GM18507 (cell line): Measurements from ENCODE around the gene MYL5.

ENCODE experiments used
- DNase-seq: peaks from one replicate; pipeline ENCODE4 v3.0.0; 2011; ENCODE audit warnings: low read depth; ENCODE audit not compliant: insufficient read length; ENCODE audit errors: extremely low spot score
- FAIRE-seq: peaks from 2 replicates; lab custom pipeline; 2011; peaks lifted over from hg19 to GRCh38; lab: Jason Lieb, UNC

The MYL5 gene

DNA sequence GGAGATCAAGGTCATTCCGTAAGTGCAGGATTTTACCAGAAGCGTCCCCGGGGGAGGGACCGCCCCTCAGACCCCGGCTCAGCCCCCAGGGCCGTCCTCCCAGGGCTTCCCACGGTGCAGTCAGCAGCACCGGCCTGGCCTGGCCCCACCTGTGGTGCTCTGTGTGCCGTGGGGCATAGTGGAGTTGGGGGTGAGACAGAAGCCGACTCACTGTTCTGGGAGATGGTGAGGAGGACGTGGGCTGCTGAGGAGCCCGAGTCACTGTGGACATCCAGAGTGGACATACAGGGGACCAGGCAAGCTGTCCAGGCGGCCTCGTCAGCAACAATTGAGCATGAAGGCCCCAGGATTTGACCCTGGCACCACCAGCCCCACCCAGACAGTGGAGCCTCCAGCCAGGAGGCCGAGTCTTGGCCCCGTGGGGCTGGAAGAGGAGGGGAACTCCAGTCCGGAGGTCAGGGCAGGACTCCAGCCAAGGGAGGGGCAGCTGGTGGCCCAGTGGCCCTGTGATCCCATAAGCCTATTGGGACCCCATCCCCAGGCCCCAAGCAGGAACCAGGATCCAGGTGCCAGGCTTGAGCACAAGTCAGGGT is 19.4 kb upstream of the MYL5 start:
- DNase-seq (no peak), FAIRE-seq (no peak)

GRCh38 chr4:655464-656151 is 18.7 kb upstream of the MYL5 start:
- no peak for FAIRE-seq

DNA sequence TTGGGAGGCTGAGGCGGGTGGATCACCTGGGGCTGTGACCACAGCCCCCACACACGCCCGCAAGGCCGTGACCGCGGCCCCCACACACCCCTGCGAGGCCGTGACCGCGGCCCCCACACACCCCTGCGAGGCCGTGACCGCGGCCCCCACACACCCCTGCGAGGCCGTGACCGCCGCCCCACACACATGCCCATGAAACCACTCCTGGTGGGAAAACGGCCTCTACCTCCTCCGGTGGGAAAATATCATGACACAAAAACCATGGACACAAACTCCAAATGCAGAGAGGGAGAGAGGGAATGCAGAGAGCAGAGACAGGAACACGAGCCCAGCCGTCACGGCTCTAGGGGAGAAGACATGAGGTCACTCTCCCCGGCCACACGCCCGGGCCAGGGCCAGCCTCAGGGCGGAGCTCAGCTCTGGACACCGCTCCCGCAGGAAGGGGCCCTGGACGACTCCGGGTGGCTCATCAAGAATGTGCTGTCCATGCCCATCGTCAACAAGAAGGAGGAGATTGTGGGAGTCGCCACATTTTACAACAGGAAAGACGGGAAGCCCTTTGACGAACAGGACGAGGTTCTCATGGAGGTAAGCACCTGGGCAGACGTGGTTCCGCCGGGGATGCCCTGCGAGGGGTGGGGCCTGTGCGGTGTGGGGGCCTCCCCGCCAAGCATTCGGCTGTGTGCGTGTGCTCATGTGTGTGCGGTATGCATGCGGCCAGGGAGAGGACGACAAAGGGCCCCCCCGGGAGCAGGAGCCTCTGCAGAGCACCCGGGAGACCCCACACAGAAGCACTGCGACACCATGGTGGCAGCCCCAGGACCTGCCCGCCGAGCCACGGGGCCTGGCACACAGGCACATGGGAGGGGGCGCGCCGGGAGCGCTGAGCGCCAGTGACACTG is 17.7 kb upstream of the MYL5 start:
- no peak for FAIRE-seq
- no peak for DNase-seq

More at GRCh38 chr4:655464-656151, 18.7 kb upstream of the MYL5 start:
- no peak for DNase-seq

DNA sequence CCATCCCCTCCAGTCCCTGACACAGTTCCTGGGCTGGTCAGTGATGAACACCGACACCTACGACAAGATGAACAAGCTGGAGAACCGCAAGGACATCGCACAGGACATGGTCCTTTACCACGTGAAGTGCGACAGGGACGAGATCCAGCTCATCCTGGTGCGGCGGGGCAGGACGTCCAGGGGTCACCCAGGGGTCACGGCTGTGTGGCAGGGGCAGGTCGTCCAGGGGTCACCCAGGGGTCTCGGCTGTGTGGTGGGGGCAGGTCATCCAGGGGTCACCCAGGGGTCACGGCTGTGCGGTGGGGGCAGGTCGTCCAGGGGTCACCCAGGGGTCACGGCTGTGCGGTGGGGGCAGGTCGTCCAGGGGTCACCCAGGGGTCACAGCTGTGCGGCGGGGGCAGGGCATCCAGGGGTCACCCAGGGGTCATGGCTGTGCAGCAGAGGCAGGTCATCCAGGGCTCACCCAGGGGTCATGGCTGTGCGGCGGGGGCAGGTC is 17.0 kb upstream of the MYL5 start:
- no peak for DNase-seq

GRCh38 chr4:657834-658667 is 16.3 kb upstream of the MYL5 start:
- FAIRE-seq: no peak

More for the DNA sequence above, 17.0 kb upstream of the MYL5 start:
- FAIRE-seq: no peak

GRCh38 chr4:658681-659667 is 15.4 kb upstream of the MYL5 start:
- DNase-seq (no peak), FAIRE-seq (no peak)

More at GRCh38 chr4:657834-658667, 16.3 kb upstream of the MYL5 start:
- no peak for DNase-seq

DNA sequence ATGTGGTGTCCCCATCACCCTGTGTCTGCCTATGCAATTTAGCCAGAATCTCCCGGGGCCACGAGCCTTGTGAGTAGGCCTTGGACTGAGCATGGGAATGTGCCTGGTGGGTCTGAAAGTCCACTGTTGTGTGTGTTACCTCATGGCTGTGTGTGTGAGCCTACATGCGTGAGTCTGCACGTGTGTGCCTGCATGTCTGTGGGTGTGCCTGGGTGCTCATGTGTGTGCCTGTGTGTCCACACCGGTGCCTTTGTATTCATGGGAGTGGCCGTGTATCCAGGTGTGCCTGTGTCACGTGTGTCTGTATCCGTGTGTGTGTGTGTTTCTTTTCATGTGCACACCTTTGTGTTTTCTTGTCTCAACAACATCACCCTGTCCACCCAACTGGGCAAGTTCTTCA is 14.5 kb upstream of the MYL5 start:
- FAIRE-seq: no peak

GRCh38 chr4:660401-660800 is 13.9 kb upstream of the MYL5 start:
- FAIRE-seq: no peak
- no peak for DNase-seq

More for the DNA sequence above, 14.5 kb upstream of the MYL5 start:
- no peak for DNase-seq

DNA sequence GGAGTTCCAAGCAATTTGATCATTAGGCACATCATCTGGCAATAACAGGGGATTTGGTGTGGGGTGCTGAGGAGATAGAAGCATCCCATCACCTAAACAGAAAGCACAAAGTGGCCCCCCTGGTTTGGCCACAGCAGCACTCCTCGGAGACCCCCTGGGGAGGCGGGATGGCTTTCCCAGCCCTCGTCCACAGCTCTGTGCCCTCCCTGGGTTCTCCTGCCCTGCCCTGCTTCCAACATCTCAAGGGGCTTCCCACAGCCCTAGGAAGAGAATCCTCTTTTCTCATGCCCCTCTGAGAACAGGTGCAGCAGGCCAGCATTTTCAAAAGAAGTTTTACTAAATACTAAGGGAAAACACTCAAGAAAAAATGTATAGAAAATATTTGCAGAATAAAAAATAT is 13.1 kb upstream of the MYL5 start:
- DNase-seq: no peak
- no peak for FAIRE-seq

DNA sequence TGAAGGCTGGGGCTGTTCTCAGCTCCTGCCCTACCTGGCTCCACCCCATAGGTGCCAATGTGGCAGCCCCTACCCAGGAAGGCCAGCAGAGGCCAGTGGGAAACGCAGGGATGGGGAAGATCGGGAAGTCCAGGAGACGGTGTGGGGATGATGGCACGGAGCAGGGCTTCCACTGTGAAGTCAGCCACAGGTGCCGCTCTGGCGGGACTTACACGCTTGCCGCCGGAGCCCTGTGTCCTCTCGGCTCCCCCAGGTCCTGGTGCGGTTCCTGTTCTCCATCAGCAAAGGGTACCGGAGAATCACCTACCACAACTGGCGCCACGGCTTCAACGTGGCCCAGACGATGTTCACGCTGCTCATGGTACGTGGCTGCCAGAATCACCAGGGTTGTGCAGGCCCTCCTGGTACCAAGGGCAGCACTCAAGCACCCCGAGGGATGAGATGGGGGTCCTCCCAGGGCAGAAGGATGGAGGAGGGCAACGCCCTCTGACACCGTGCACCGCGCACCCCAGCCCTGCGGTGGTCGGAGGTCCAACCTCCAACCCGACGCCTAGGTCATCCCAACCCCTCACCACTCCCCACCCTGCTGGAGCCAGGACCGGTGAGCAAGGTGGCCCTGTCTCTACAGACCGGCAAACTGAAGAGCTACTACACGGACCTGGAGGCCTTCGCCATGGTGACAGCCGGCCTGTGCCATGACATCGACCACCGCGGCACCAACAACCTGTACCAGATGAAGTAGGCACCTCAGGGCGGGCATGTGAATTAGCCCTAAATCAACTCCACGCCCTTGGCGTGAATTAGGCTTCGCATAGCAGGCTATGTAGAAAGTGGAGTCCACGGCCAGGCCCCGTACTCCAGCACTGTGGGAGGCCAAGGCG is 12.2 kb upstream of the MYL5 start:
- no peak for DNase-seq
- no peak for FAIRE-seq

DNA sequence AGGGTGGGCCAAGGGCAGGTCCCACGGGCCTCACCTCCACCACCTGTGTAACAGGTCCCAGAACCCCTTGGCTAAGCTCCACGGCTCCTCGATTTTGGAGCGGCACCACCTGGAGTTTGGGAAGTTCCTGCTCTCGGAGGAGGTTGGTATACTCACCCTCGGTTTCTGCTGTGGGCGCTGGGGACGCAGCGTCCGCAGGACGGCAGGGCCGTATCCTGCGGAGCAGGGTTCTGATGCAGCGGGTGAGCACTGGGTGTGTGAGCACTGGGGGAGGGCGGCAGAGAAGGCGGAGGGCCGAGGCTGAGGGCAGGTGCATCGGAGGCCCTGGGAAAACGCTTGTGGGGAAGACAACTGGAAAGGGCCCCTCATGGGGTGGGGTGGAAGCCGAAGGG is 11.3 kb upstream of the MYL5 start:
- FAIRE-seq (no peak), DNase-seq (no peak)

DNA sequence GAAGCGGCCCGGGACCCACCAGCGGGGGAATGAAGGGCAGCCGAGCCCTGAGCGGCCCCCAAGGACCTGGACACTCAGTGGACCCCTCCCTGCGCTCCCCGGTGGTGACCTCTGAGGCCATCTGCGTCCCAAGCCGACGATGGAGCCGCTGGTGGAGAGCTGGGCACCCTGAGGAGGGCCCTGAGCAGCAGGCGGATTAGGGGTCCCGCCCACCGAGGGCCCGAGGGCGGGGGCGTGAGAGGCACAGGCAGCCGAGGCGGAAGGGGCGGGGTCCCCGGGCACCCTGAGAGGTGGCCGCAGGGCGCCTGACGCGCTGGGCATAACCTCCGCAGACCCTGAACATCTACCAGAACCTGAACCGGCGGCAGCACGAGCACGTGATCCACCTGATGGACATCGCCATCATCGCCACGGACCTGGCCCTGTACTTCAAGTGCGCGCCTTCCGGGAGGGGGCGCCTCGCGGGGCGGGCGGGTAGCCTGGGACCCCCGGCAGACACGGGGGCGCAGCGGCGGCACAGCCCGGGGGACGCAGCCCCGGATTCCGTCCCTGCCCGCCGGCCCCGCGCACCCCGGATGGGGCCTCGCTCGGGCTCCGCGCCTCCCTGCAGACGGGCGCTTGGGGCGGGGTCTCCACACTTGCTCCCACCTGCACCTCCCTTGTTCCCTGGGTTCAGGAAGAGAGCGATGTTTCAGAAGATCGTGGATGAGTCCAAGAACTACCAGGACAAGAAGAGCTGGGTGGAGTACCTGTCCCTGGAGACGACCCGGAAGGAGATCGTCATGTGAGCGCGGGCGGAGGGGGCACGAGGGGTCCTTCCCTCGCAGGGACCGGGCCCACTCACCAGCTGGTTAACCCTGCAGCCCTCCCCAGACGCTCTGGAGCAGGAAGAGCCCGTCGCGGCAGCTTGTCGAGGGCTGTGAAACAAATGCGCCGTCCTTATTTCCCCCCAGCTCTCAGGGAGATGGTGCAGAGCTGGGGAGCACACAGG is 10.6 kb upstream of the MYL5 start:
- FAIRE-seq (peak; percentile 56), DNase-seq (peak; percentile 51)

DNA sequence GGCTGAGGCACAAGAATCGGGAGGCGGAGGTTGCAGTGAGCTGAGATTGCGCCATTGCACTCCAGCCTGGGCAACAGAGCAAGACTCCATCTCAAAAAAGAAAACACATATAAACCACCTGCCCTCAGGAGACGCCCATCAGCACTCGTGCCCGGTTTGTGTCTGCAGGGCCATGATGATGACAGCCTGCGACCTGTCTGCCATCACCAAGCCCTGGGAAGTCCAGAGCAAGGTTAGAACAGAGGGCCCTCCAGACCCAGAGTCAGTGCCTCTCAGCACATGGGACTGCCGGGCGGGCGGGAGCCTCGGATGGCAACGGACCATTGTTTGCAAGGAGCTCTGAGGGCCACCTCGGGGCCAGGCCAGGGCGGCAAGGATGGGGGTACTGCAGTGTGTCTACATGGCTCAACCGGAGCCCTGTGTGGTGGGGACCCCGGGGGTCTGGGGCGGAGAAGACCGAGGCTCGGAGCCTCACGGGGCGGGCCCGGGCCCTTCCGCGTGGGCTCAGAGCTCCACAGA is 9.6 kb upstream of the MYL5 start:
- FAIRE-seq (no peak), DNase-seq (no peak)

DNA sequence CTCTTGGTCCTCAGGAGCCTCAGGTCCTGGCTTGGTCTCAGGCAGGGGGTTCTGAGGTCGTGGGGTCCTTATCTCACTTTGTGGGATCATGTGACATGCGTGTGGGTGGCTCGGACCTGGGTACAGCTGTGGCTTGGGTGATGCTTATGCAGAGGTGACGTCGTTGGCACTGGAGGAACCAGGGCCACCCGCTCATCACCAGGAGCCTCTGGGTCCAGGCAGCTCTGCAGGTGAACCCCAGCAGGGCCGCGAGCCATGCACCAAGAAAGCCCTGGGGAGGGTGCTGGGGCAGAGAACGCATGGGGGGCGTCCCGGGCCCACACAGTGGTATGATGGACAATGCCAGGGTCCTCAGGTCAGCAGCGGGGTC is 9.0 kb upstream of the MYL5 start:
- no peak for DNase-seq
- no peak for FAIRE-seq

GRCh38 chr4:665751-666435 is 8.4 kb upstream of the MYL5 start:
- DNase-seq (no peak), FAIRE-seq (no peak)

GRCh38 chr4:666436-666810 is 7.9 kb upstream of the MYL5 start:
- DNase-seq: no peak
- FAIRE-seq: no peak
